ENCODE data around the gene TLR9. TPM values are rescaled to one million over a fixed set of nuclear protein-coding genes. Genes with fewer than 3 reads are reported as not detected.
A peak's percentile ranks its signal among the peaks of the same experiment; 100 is the strongest.

The TLR9 gene
- total and polyA plus RNA-seq, 9 of the 15 experiments (the other 6 are each of a cell fraction or from before 2014, with no cell fraction given): not detected

GRCh38 chr3:52254608-52255007 lies 29.2 kb upstream of the TLR9 start:
- Histone ChIP-seq H3K4me2 (ENCODE audit: insufficient read depth, low read length) (no peak overlapping the region), H3K4me1 (replicated peaks in 1 of 2; ENCODE audit: control insufficient read depth in 2 of 2, insufficient read depth in 2 of 2, low read length in 2 of 2) (peaks cover 0 to 18% of the 10 kb centered on the region in 2 experiments; a peak in 4 of 5 replicates), H2AFZ (ENCODE audit: low read depth, low read length) (no peak overlapping the region), H3K9ac (ENCODE audit: insufficient read depth in 1 of 2, low read depth in 2 of 2, low read length in 2 of 2) (no peak overlapping the region), H3K4me3 (no peak overlapping the region), H4K20me1 (replicated peaks; ENCODE audit: control insufficient read depth, insufficient read depth, low read length) (no peaks in the 10 kb centered on the region), H3K36me3 (ENCODE audit: control insufficient read depth, insufficient read depth, low read length) (peaks cover 84% of the 10 kb centered on the region), H3K9me1 (ENCODE audit: control insufficient read depth, insufficient read depth, low read length) (no peaks in the 10 kb centered on the region), H3K79me2 (ENCODE audit: control insufficient read depth, insufficient read depth, low read length) (no peaks in the 10 kb centered on the region; the same call in 2 of the 3 replicates), H3K9me3 (replicated peaks; ENCODE audit: control insufficient read depth, insufficient read depth, low read depth, low read length) (no peaks in the 10 kb centered on the region), H3K27me3 (ENCODE audit: control insufficient read depth in 2 of 2, insufficient read depth in 2 of 2, low read length in 2 of 2) (no peaks in the 10 kb centered on the region), H3K27ac (ENCODE audit: extremely low read depth, low read depth, low read length) (no peak overlapping the region)
- intact Hi-C loops (cut with micrococcal nuclease) (no loop called here), in situ Hi-C loops (cut with MboI) (no loop called here)
- CTCF ChIA-PET (ENCODE audit: low intra/inter-chr PET ratio): no interaction called here
- FAIRE-seq (no peak), DNase-seq (ENCODE audit: extremely low read depth in 1 of 4, low spot score in 3 of 4) (no peak), ATAC-seq (no peak)
- 80% methylated on average over 5 of the region's 9 CpGs for WGBS (ENCODE audit: insufficient coverage, low coverage, missing lambda C conversion rate)
- TF ChIP-seq DDX20 (tag; IDR thresholded peaks at IDR 0.05; ENCODE audit: low read depth): no peak
- no peak for TF ChIP-seq BRCA1 (IDR thresholded peaks at IDR 0.05)
- TF ChIP-seq BRCA1 (CRISPR knock-in tag; IDR thresholded peaks at IDR 0.05): no peak
- no peak for TF ChIP-seq STAG1 (CRISPR knock-in tag; IDR thresholded peaks at IDR 0.05; ENCODE audit: borderline replicate concordance)
- no peak for TF ChIP-seq DACH1 (IDR thresholded peaks at IDR 0.05; ENCODE audit: partially characterized antibody)
- TF ChIP-seq STAT6 (CRISPR knock-in tag; IDR thresholded peaks at IDR 0.05): no peak
- TF ChIP-seq TAF7 (tag; IDR thresholded peaks at IDR 0.05): no peak
- TF ChIP-seq SUPT5H (IDR thresholded peaks at IDR 0.05): peak; percentile 23; the same call in 1 of the 2 replicates
- TF ChIP-seq POLR2G (IDR thresholded peaks at IDR 0.05; ENCODE audit: low read depth, low read length): 0 out of 2 replicates have a peak, but pooled peaks have one; percentile 31
- POLR2A ChIA-PET: interaction anchor here (0.6 to 1.6 kb wide), 3 partner anchors 9 to 211 kb away, joined by 3 to 6 read pairs (median 4); partner anchors contain the start of gene PPM1M
- BruUV-seq (replicated peaks): no TSS peak

Measured in K562 (cell line).